GM12892 (cell line): ENCODE measurements around the gene MTFR2.

ENCODE experiments used
- POLR2A ChIP-seq: IDR thresholded peaks from 2 replicates; pipeline ENCODE4 v1.6.1; 2011; ENCODE audit warnings: low read depth, low read length, control low read depth
- POLR2AphosphoS5 ChIP-seq: IDR thresholded peaks from 2 replicates; pipeline ENCODE4 v1.6.1; 2011; ENCODE audit warnings: low read depth, low read length, control low read depth
- TAF1 ChIP-seq: IDR thresholded peaks from 2 replicates; pipeline ENCODE4 v1.6.1; 2011; ENCODE audit warnings: low read depth, mild to moderate bottlenecking, control low read depth, low read length, borderline replicate concordance

DNA sequence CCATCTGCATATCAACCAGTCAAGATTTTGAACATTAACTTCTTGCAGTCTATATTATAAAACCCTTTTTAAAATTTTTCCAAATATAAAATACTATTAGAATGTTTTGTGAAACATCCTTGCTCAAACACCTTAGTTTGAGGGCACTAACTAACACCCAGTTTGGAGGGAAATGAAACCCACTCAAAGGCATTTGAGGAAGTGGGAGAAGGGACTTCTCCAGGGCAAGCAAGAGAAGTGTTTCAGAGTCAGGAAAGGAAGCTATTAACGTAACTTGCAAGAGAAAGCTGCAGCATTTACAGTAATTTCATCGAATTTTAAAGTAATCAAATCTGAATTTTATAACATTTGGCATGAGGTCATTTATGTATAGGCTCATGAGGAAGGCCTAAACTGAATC is 21.3 kb downstream of the MTFR2 start:
- TF ChIP-seq POLR2AphosphoS5 = no peak
- no peak for TF ChIP-seq POLR2A
- TF ChIP-seq TAF1 = no peak
